Transverse colon (tissue), 4 donors: ENCODE results near the gene OR52E6. TPM values are rescaled to one million over a fixed set of nuclear protein-coding genes. Genes with fewer than 3 reads are reported as not detected.

Experiments used
- DNase-seq: peaks from one replicate; pipeline ENCODE4 v3.0.0-alpha.2; 2019
- H3K27ac ChIP-seq, 4 donors: fragments of 200-600 bp; sonication (generic); 2 replicates each; pipeline ENCODE4 v1.5.1; 2016 to 2018; ENCODE audit warnings: inconsistent platforms in 4 of 4
- H3K27me3 ChIP-seq: fragments of 200-600 bp; sonication (generic); 2 replicates; pipeline ENCODE4 v1.5.1; 2017; ENCODE audit warnings: inconsistent platforms
- H3K36me3 ChIP-seq, 4 donors: fragments of 200-600 bp; sonication (generic); 2 replicates each; pipeline ENCODE4 v1.5.1; 2017 to 2019; ENCODE audit warnings: inconsistent platforms in 4 of 4
- H3K4me1 ChIP-seq, 4 donors: fragments of 200-600 bp; sonication (generic); 2 replicates each; pipeline ENCODE4 v1.5.1; 2017 to 2020; ENCODE audit warnings: inconsistent platforms in 4 of 4
- H3K4me3 ChIP-seq, 4 donors: fragments of 200-600 bp; sonication (generic); 1 replicate in 1 of 4; 2 replicates in 3 of 4; pipeline versions ENCODE4 v1.5.1 to v1.6.1; 2017 to 2019; ENCODE audit warnings: inconsistent platforms in 4 of 4
- H3K9me3 ChIP-seq, 2 donors: fragments of 200-600 bp; sonication (generic); 2 replicates each; pipeline ENCODE4 v1.5.1; 2017 to 2019; ENCODE audit warnings: inconsistent platforms in 2 of 2
- CTCF ChIP-seq, 5 experiments: fragments of 200-600 bp in 3 of 5; fragments of 450-650 bp in 2 of 5; sonication (generic) in 3 of 5; IDR thresholded peaks; 1 replicate in 2 of 5; 2 replicates in 3 of 5; pipeline ENCODE4 v1.5.1; 2016 to 2017; ENCODE audit warnings: antibody characterized with exemption in 5 of 5, inconsistent platforms in 3 of 5, mild to moderate bottlenecking in 2 of 5, moderate library complexity in 1 of 5
- EP300 ChIP-seq: sonication (generic); formaldehyde crosslinking; IDR thresholded peaks from one replicate; pipeline ENCODE4 v1.6.1; 2017; ENCODE audit warnings: antibody characterized with exemption, low read depth
- POLR2A ChIP-seq: fragments of 450-650 bp; IDR thresholded peaks from one replicate; pipeline ENCODE4 v1.6.1; 2016; ENCODE audit warnings: antibody characterized with exemption, mild to moderate bottlenecking, moderate library complexity
- POLR2AphosphoS5 ChIP-seq, 3 donors: sonication (generic); formaldehyde crosslinking; IDR thresholded peaks; one replicate each; pipeline ENCODE4 v1.6.1; 2016; ENCODE audit warnings: antibody characterized with exemption in 3 of 3
- WGBS, 2 donors: methylation state at CpG; one replicate each; pipeline ENCODE4 v1.1.5; 2018; ENCODE audit warnings: low coverage in 1 of 2; 5-methylcytosine and 5-hydroxymethylcytosine counted together
- in situ Hi-C, 4 donors: fragments of 200-750 bp; cut with MboI; loops; one replicate each; pipeline versions ENCODE4 v1.15.0 to v1.15.1; 2017; ENCODE audit warnings: low sequenced_read_pairs in 3 of 4, low pct_ligation_motif_present in 1 of 4, low pct_unique_long_range_greater_than_20kb in 1 of 4
- intact Hi-C: fragments of 100-400 bp; cut with DNase I; formaldehyde crosslinking; loops from one replicate; pipeline ENCODE4 v1.15.1; 2023; ENCODE audit warnings: low total_unique reads
- total RNA-seq, 4 donors: library from RNA; depleted of rRNA; stranded (reverse); fragments of >200 nt; gene quantifications; one replicate each; pipeline ENCODE4 v1.1.0, GENCODE V29; 2016

The OR52E6 gene
- total RNA-seq, 4 donors from 2014 or later: not detected

- H3K9me3 ChIP-seq: no peaks in the 10 kb centered on the region
- H3K4me3 ChIP-seq: no peak overlapping the region
- no peak for TF ChIP-seq CTCF (IDR thresholded peaks at IDR 0.05)
- no peak for TF ChIP-seq POLR2AphosphoS5 (IDR thresholded peaks at IDR 0.05)
- no peak for TF ChIP-seq EP300
- no peak for TF ChIP-seq POLR2A
- no peak overlapping the region for H3K27ac ChIP-seq
- in situ Hi-C loops (no loop called here), intact Hi-C loops (no loop called here)
- no peaks in the 10 kb centered on the region for H3K27me3 ChIP-seq
- H3K36me3 ChIP-seq: no peaks in the 10 kb centered on the region
- H3K4me1 ChIP-seq: no peaks in the 10 kb centered on the region
- DNase-seq: no peak
- 75 to 97% methylated on average over 2 of the region's 2 CpGs for WGBS, 2 donors
Observed at GRCh38 chr11:5837695-5838094, 4.0 kb downstream of the OR52E6 start.

GRCh38 chr11:5833446-5833845 is 8.3 kb downstream of the OR52E6 start:
- no peaks in the 10 kb centered on the region for H3K9me3 ChIP-seq
- H3K27ac ChIP-seq: no peak overlapping the region
- H3K36me3 ChIP-seq: no peaks in the 10 kb centered on the region
- no peak overlapping the region for H3K4me3 ChIP-seq
- WGBS, 2 donors: 25 to 33% methylated on average over 2 of the region's 2 CpGs
- no peaks in the 10 kb centered on the region for H3K4me1 ChIP-seq
- no peak for DNase-seq
- H3K27me3 ChIP-seq: no peaks in the 10 kb centered on the region
- in situ Hi-C loops (no loop called here), intact Hi-C loops (no loop called here)
- TF ChIP-seq CTCF (IDR thresholded peaks at IDR 0.05) (no peak), POLR2AphosphoS5 (IDR thresholded peaks at IDR 0.05) (no peak), POLR2A (no peak), EP300 (no peak)

- no peaks in the 10 kb centered on the region for H3K27me3 ChIP-seq
- in situ Hi-C loops: no loop called here
- 67 to 82% methylated on average over 3 to 6 of the region's 6 CpGs for WGBS, 2 donors
- intact Hi-C loops: no loop called here
- TF ChIP-seq POLR2AphosphoS5 (IDR thresholded peaks at IDR 0.05): no peak
- no peak for TF ChIP-seq CTCF (IDR thresholded peaks at IDR 0.05)
- no peak for TF ChIP-seq EP300
- no peak for TF ChIP-seq POLR2A
- no peak overlapping the region for H3K4me3 ChIP-seq
- no peaks in the 10 kb centered on the region for H3K9me3 ChIP-seq
- H3K4me1 ChIP-seq: no peaks in the 10 kb centered on the region
- DNase-seq: no peak
- no peak overlapping the region for H3K27ac ChIP-seq
- no peaks in the 10 kb centered on the region for H3K36me3 ChIP-seq
Observed at GRCh38 chr11:5831196-5831829, 10.4 kb downstream of the OR52E6 start.

- intact Hi-C loops: no loop called here
- TF ChIP-seq CTCF (IDR thresholded peaks at IDR 0.05): no peak
- Histone ChIP-seq H3K27me3 (no peaks in the 10 kb centered on the region), H3K4me1 (peaks cover 0 to 5% (median 0%) of the 10 kb centered on the region in 4 donors), H3K36me3 (no peaks in the 10 kb centered on the region), H3K9me3 (no peaks in the 10 kb centered on the region), H3K4me3 (no peak overlapping the region), H3K27ac (no peak overlapping the region)
- in situ Hi-C loops: loop anchor here in 2 of 4 donors (25.0 kb wide), 2 partner anchors 206 to 356 kb away; no protein-coding TSS in a partner anchor
- WGBS, 2 donors: 20% methylated on average over 1 of the region's 1 CpG; no CpG with 5 or more reads in 1 of the 2 donors
- no peak for DNase-seq
Observed at GRCh38 chr11:5818245-5818886, 23.3 kb downstream of the OR52E6 start.
